Trophoblast cell (in vitro differentiated cells and primary cell): Measurements from ENCODE around the gene FAM200B.
A peak's percentile ranks its signal among the peaks of the same experiment; 100 is the strongest.

Experiments used
- DNase-seq, 2 donors: peaks; one replicate each; pipeline ENCODE4 v3.0.0-alpha.2; 2016
- H2AFZ ChIP-seq: 2 replicates; pipeline ENCODE4 v1.6.1; 2013; ENCODE audit warnings: low read length, moderate library complexity, mild to moderate bottlenecking; ENCODE audit not compliant: insufficient read depth, poor library complexity
- H2AK5ac ChIP-seq: 2 replicates; pipeline ENCODE4 v1.6.1; 2013; ENCODE audit warnings: mild to moderate bottlenecking, low read length
- H2BK120ac ChIP-seq: 2 replicates; pipeline ENCODE4 v1.6.1; 2013; ENCODE audit warnings: low read length, mild to moderate bottlenecking, moderate library complexity; ENCODE audit not compliant: insufficient read depth, poor library complexity
- H2BK12ac ChIP-seq: 2 replicates; pipeline ENCODE4 v1.6.1; 2013; ENCODE audit warnings: mild to moderate bottlenecking, low read length, moderate library complexity
- H2BK5ac ChIP-seq: 2 replicates; pipeline ENCODE4 v1.6.1; 2013; ENCODE audit warnings: low read length, low read depth, moderate library complexity, mild to moderate bottlenecking; ENCODE audit not compliant: poor library complexity
- H3K14ac ChIP-seq: 2 replicates; pipeline ENCODE4 v1.6.1; 2013; ENCODE audit warnings: mild to moderate bottlenecking, low read length
- H3K18ac ChIP-seq: 2 replicates; pipeline ENCODE4 v1.6.1; 2013; ENCODE audit warnings: mild to moderate bottlenecking, low read length
- H3K23ac ChIP-seq: 2 replicates; pipeline ENCODE4 v1.6.1; 2013; ENCODE audit warnings: low read length
- H3K27ac ChIP-seq: 2 replicates; pipeline ENCODE4 v1.5.1; 2013; ENCODE audit warnings: low read depth, mild to moderate bottlenecking, inconsistent platforms, low read length, moderate library complexity
- H3K27me3 ChIP-seq: 2 replicates; pipeline ENCODE4 v1.6.1; 2013; ENCODE audit warnings: inconsistent platforms, mild to moderate bottlenecking, low read length, moderate library complexity; ENCODE audit not compliant: insufficient read depth
- H3K36me3 ChIP-seq, 2 experiments: 1 replicate in 1 of 2; 2 replicates in 1 of 2; pipeline ENCODE4 v1.6.1; 2013; ENCODE audit warnings: low read length in 2 of 2, mild to moderate bottlenecking in 2 of 2, moderate library complexity in 1 of 2; ENCODE audit not compliant: insufficient read depth in 2 of 2, control insufficient read depth in 1 of 2
- H3K4ac ChIP-seq: 2 replicates; pipeline ENCODE4 v1.6.1; 2013; ENCODE audit warnings: low read depth, mild to moderate bottlenecking, low read length, moderate library complexity
- H3K4me1 ChIP-seq, 2 experiments: 1 replicate in 1 of 2; 2 replicates in 1 of 2; pipeline ENCODE4 v1.6.1; 2013; ENCODE audit warnings: low read length in 2 of 2, mild to moderate bottlenecking in 2 of 2, moderate library complexity in 1 of 2; ENCODE audit not compliant: insufficient read depth in 2 of 2, control insufficient read depth in 1 of 2
- H3K4me2 ChIP-seq: 2 replicates; pipeline ENCODE4 v1.6.1; 2013; ENCODE audit warnings: inconsistent platforms, mild to moderate bottlenecking, low read length, moderate library complexity
- H3K4me3 ChIP-seq: 2 replicates; pipeline ENCODE4 v1.5.1; 2013; ENCODE audit warnings: mild to moderate bottlenecking, low read depth, low read length, inconsistent platforms
- H3K79me1 ChIP-seq: one replicate; pipeline ENCODE4 v1.6.1; 2013; ENCODE audit warnings: low read length
- H3K79me2 ChIP-seq: 2 replicates; pipeline ENCODE4 v1.6.1; 2013; ENCODE audit warnings: low read length, mild to moderate bottlenecking; ENCODE audit not compliant: control insufficient read depth, insufficient read depth, poor library complexity
- H3K9ac ChIP-seq: 2 replicates; pipeline ENCODE4 v1.6.1; 2013; ENCODE audit warnings: mild to moderate bottlenecking, low read length
- H3K9me3 ChIP-seq: 2 replicates; pipeline ENCODE4 v1.6.1; 2013; ENCODE audit warnings: low read depth, mild to moderate bottlenecking, control low read depth, inconsistent platforms, low read length; ENCODE audit not compliant: insufficient read depth
- H4K12ac ChIP-seq: 2 replicates; pipeline ENCODE4 v1.6.1; 2013; ENCODE audit warnings: low read depth, mild to moderate bottlenecking, low read length, moderate library complexity
- H4K8ac ChIP-seq: 2 replicates; pipeline ENCODE4 v1.6.1; 2013; ENCODE audit warnings: low read depth, mild to moderate bottlenecking, low read length, moderate library complexity
- H4K91ac ChIP-seq: one replicate; pipeline ENCODE4 v1.6.1; 2013; ENCODE audit warnings: low read depth, mild to moderate bottlenecking, low read length, moderate library complexity
- WGBS: extraction: QIAGEN DNeasy Blood & Tissue Kit; methylation state at CpG from one replicate; pipeline ENCODE4 v1.1.7; 2013; ENCODE audit warnings: missing lambda C conversion rate; ENCODE audit not compliant: insufficient read length, insufficient coverage; ENCODE audit errors: extremely low coverage; 5-methylcytosine and 5-hydroxymethylcytosine counted together

FAM200B gene

GRCh38 chr4:15649914-15650545 is 31.6 kb upstream of the FAM200B start:
- H3K4me2 ChIP-seq = no peak overlapping the region
- H3K23ac ChIP-seq = no peak overlapping the region
- peaks cover 14% of the 10 kb centered on the region for H3K79me2 ChIP-seq
- H3K27ac ChIP-seq = no peak overlapping the region
- no peak overlapping the region for H4K91ac ChIP-seq
- H2AK5ac ChIP-seq = no peak overlapping the region
- no CpG with 5 or more reads among the region's 5 CpGs for WGBS
- no peaks in the 10 kb centered on the region for H3K27me3 ChIP-seq
- no peak overlapping the region for H3K9ac ChIP-seq
- no peak overlapping the region for H3K4me3 ChIP-seq
- H3K14ac ChIP-seq = no peak overlapping the region
- no peak overlapping the region for H3K18ac ChIP-seq
- no peak overlapping the region for H2BK120ac ChIP-seq
- peaks cover 0 to 3% of the 10 kb centered on the region in 2 experiments for H3K36me3 ChIP-seq
- no peak overlapping the region for H4K12ac ChIP-seq
- H3K4me1 ChIP-seq = no peaks in the 10 kb centered on the region
- no peak overlapping the region for H4K8ac ChIP-seq
- H3K9me3 ChIP-seq = no peaks in the 10 kb centered on the region
- H3K79me1 ChIP-seq = peaks cover 7% of the 10 kb centered on the region
- no peak overlapping the region for H2AFZ ChIP-seq
- DNase-seq = peak in 1 of 2 donors; percentile 67
- peak overlapping the region; percentile 62 for H3K4ac ChIP-seq
- no peak overlapping the region for H2BK5ac ChIP-seq
- H2BK12ac ChIP-seq = no peak overlapping the region

GRCh38 chr4:15651676-15652075 is 30.0 kb upstream of the FAM200B start:
- H3K9me3 ChIP-seq = no peaks in the 10 kb centered on the region
- no CpG with 5 or more reads among the region's 2 CpGs for WGBS

GRCh38 chr4:15652191-15652590 is 29.4 kb upstream of the FAM200B start:
- no peaks in the 10 kb centered on the region for H3K9me3 ChIP-seq
- H2AFZ ChIP-seq = no peak overlapping the region
- no peak overlapping the region for H4K12ac ChIP-seq
- H3K36me3 ChIP-seq = peaks cover 0 to 5% of the 10 kb centered on the region in 2 experiments
- H2BK12ac ChIP-seq = no peak overlapping the region
- H4K91ac ChIP-seq = no peak overlapping the region
- H3K23ac ChIP-seq = no peak overlapping the region
- no peak for DNase-seq
- H3K4me3 ChIP-seq = no peak overlapping the region
- H3K4ac ChIP-seq = no peak overlapping the region
- H3K9ac ChIP-seq = no peak overlapping the region
- H2AK5ac ChIP-seq = no peak overlapping the region
- H2BK120ac ChIP-seq = no peak overlapping the region
- peaks cover 8% of the 10 kb centered on the region in 2 experiments for H3K4me1 ChIP-seq
- H3K79me1 ChIP-seq = peaks cover 17% of the 10 kb centered on the region
- H2BK5ac ChIP-seq = no peak overlapping the region
- peaks cover 19% of the 10 kb centered on the region for H3K79me2 ChIP-seq
- H3K18ac ChIP-seq = no peak overlapping the region
- H3K27me3 ChIP-seq = no peaks in the 10 kb centered on the region
- WGBS = no CpG with 5 or more reads among the region's 1 CpG
- no peak overlapping the region for H4K8ac ChIP-seq
- H3K4me2 ChIP-seq = no peak overlapping the region
- no peak overlapping the region for H3K27ac ChIP-seq
- H3K14ac ChIP-seq = no peak overlapping the region

More at GRCh38 chr4:15651676-15652075, 30.0 kb upstream of the FAM200B start:
- Histone ChIP-seq H3K4me1 (peaks cover 8% of the 10 kb centered on the region in 2 experiments), H3K9ac (no peak overlapping the region), H2BK5ac (no peak overlapping the region), H3K23ac (no peak overlapping the region), H3K79me1 (peaks cover 17% of the 10 kb centered on the region), H2BK120ac (no peak overlapping the region), H3K27me3 (no peaks in the 10 kb centered on the region), H3K36me3 (peaks cover 0 to 7% of the 10 kb centered on the region in 2 experiments), H4K8ac (no peak overlapping the region), H3K4ac (peak overlapping the region; percentile 79), H3K14ac (no peak overlapping the region), H3K4me2 (no peak overlapping the region), H2AK5ac (no peak overlapping the region), H2AFZ (no peak overlapping the region), H3K27ac (no peak overlapping the region), H2BK12ac (no peak overlapping the region), H4K91ac (no peak overlapping the region), H3K4me3 (no peak overlapping the region), H4K12ac (no peak overlapping the region), H3K18ac (no peak overlapping the region), H3K79me2 (peaks cover 19% of the 10 kb centered on the region)
- DNase-seq = no peak

- Histone ChIP-seq H3K4me2 (no peak overlapping the region), H2BK120ac (no peak overlapping the region), H3K79me2 (peaks cover 17% of the 10 kb centered on the region), H4K91ac (no peak overlapping the region), H2BK5ac (no peak overlapping the region), H4K8ac (no peak overlapping the region), H3K18ac (no peak overlapping the region), H3K36me3 (peaks cover 0 to 4% of the 10 kb centered on the region in 2 experiments), H3K4me1 (peaks cover 8% of the 10 kb centered on the region in 2 experiments), H3K4me3 (no peak overlapping the region), H2BK12ac (no peak overlapping the region), H4K12ac (no peak overlapping the region), H3K23ac (no peak overlapping the region), H3K79me1 (peaks cover 17% of the 10 kb centered on the region), H2AK5ac (no peak overlapping the region), H2AFZ (no peak overlapping the region), H3K4ac (no peak overlapping the region), H3K9me3 (no peaks in the 10 kb centered on the region), H3K27ac (no peak overlapping the region), H3K27me3 (no peaks in the 10 kb centered on the region), H3K9ac (no peak overlapping the region), H3K14ac (no peak overlapping the region)
- no CpG with 5 or more reads among the region's 4 CpGs for WGBS
- no peak for DNase-seq
Measured at GRCh38 chr4:15652841-15653240, 28.8 kb upstream of the FAM200B start.
